ENCODE data around the gene C1GALT1.

GRCh38 chr7:7157177-7157886, 25.0 kb upstream of the C1GALT1 start:
- TF ChIP-seq POLR2A (IDR thresholded peaks at IDR 0.05): no peak
- TF ChIP-seq, protein P1, sequence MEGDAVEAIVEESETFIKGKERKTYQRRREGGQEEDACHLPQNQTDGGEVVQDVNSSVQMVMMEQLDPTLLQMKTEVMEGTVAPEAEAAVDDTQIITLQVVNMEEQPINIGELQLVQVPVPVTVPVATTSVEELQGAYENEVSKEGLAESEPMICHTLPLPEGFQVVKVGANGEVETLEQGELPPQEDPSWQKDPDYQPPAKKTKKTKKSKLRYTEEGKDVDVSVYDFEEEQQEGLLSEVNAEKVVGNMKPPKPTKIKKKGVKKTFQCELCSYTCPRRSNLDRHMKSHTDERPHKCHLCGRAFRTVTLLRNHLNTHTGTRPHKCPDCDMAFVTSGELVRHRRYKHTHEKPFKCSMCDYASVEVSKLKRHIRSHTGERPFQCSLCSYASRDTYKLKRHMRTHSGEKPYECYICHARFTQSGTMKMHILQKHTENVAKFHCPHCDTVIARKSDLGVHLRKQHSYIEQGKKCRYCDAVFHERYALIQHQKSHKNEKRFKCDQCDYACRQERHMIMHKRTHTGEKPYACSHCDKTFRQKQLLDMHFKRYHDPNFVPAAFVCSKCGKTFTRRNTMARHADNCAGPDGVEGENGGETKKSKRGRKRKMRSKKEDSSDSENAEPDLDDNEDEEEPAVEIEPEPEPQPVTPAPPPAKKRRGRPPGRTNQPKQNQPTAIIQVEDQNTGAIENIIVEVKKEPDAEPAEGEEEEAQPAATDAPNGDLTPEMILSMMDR (IDR thresholded peaks at IDR 0.05): no peak

Measured in adrenal gland (tissue), 5 donors.